ENCODE measurements around the gene NEUROG3. TPM values are rescaled to one million over a fixed set of nuclear protein-coding genes. Genes with fewer than 3 reads are reported as not detected.

NEUROG3 gene, protein sequence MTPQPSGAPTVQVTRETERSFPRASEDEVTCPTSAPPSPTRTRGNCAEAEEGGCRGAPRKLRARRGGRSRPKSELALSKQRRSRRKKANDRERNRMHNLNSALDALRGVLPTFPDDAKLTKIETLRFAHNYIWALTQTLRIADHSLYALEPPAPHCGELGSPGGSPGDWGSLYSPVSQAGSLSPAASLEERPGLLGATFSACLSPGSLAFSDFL
- not detected for polyA plus RNA-seq (2013)

DNA sequence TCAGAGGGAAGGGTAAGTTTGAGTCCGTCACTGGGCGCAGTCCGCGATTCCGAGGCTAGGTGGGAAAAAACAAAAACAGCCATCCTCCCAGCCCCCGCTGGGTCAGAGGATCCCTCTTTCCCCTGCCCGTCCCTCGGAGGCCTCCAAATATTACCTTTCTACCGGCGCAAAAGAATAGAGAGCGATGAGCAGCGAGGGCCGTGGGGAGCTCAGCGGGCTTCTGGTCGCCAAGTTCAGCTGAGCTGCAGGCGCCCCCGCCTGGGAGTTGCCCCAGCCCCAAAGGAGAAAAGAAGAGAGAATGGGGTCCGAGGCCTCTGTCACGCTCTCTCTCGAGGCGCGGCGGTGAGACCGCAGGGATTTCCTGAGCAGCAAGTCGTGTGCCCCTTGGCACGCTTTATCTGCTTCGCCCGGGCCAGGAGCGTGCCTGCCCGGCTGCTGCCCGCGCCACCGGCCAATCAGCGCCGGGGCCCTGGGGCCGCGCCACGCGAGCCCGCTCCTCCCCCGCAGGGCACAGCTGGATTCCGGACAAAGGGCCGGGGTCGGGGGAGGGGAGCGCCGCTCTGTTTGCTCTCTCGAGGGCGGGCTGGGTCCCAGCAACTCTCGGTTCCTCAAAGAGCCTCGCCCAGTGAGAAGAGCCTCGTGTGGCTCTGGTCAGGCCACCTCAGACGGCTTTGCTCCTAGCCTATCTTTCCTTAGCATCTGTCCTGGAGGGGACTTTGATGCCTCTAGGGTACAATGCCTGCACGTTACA, at the start of gene NEUROG3:
Gene NEUROG3, minus strand, starts transcription at position 367 of the 751 bp plus-strand sequence. CDS start 379 bp downstream, outside the sequence.
- CTCF ChIA-PET = no interaction called here
- H3K27ac ChIP-seq (ENCODE audit: insufficient read depth in 1 of 2, low read depth in 1 of 2, low read length in 2 of 2, poor library complexity in 1 of 2, severe bottlenecking in 2 of 2) = no peak within 1 kb of the TSS
- H3K4me1 ChIP-seq (ENCODE audit: control extremely low read depth in 1 of 4, control insufficient read depth in 4 of 4, insufficient read depth in 4 of 4, low read length in 3 of 4) = peaks cover 0 to 35% (median 26%) of the 10 kb centered on the region in 4 experiments
- POLR2A ChIA-PET = no interaction called here
- H3K4me3 ChIP-seq (ENCODE audit: control insufficient read depth in 1 of 7, extremely low read depth in 1 of 7, insufficient read depth in 4 of 7, low read depth in 2 of 7, low read length in 6 of 7) = peak within 1 kb of the TSS in 6 of 7 experiments; percentile 23 to 72 (median 48)
- DNase-seq = peak; percentile 29 to 59 (median 54)
- 1% methylated on average over 45 of the region's 53 CpGs for WGBS (ENCODE audit: insufficient coverage)
- H3K9me3 ChIP-seq (ENCODE audit: control extremely low read depth in 1 of 5, control insufficient read depth in 4 of 5, insufficient read depth in 2 of 5, low read depth in 1 of 5, low read length in 4 of 5) = peaks cover 0 to 2% (median 0%) of the 10 kb centered on the region in 5 experiments
- peaks cover 8 to 100% (median 70%) of the 10 kb centered on the region in 5 experiments for H3K27me3 ChIP-seq (replicated peaks in 2 of 5; ENCODE audit: control insufficient read depth in 4 of 5, insufficient read depth in 5 of 5, low read length in 4 of 5)
- no peaks in the 10 kb centered on the region for H3K36me3 ChIP-seq (ENCODE audit: control insufficient read depth in 4 of 4, insufficient read depth in 4 of 4, low read length in 3 of 4)

DNA sequence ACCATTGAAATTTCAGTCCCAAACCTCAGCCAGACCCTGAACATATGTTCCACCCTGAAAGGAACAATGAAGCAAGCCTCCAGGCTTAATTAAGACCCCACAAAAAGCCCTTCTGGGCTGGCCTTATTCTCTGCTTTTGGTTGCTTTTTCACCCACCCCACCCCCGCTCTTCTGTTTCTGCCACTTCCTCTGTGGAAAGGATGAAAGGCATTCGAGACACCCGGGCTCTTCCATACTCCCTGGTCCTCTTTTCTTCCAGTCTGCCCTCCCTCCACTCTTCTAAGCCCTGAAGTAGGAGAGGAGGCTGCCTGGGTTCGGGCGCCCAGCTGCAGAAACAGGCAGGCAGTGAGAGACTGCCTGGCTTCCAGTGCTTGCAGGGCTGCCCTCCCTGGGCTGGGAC, 47.4 kb upstream of the NEUROG3 start:
- CTCF ChIA-PET = interaction anchor here (1.4 to 2.3 kb wide), 2 partner anchors 9 to 18 kb away, joined by 3 to 5 read pairs; partner anchors contain the start of gene FAM241B
- H3K4me3 ChIP-seq (ENCODE audit: control insufficient read depth in 1 of 7, extremely low read depth in 1 of 7, insufficient read depth in 4 of 7, low read depth in 2 of 7, low read length in 6 of 7) = no peak overlapping the region
- no peaks in the 10 kb centered on the region for H3K4me1 ChIP-seq (ENCODE audit: control extremely low read depth in 1 of 4, control insufficient read depth in 4 of 4, insufficient read depth in 4 of 4, low read length in 3 of 4)
- 68% methylated on average over 4 of the region's 5 CpGs for WGBS (ENCODE audit: insufficient coverage)
- H3K27me3 ChIP-seq (replicated peaks in 2 of 5; ENCODE audit: control insufficient read depth in 4 of 5, insufficient read depth in 5 of 5, low read length in 4 of 5) = no peaks in the 10 kb centered on the region
- no peaks in the 10 kb centered on the region for H3K36me3 ChIP-seq (ENCODE audit: control insufficient read depth in 4 of 4, insufficient read depth in 4 of 4, low read length in 3 of 4)
- POLR2A ChIA-PET = no interaction called here
- no peak for DNase-seq
- H3K27ac ChIP-seq (ENCODE audit: insufficient read depth in 1 of 2, low read depth in 1 of 2, low read length in 2 of 2, poor library complexity in 1 of 2, severe bottlenecking in 2 of 2) = no peak overlapping the region
- H3K9me3 ChIP-seq (ENCODE audit: control extremely low read depth in 1 of 5, control insufficient read depth in 4 of 5, insufficient read depth in 2 of 5, low read depth in 1 of 5, low read length in 4 of 5) = peaks cover 0 to 28% (median 5%) of the 10 kb centered on the region in 5 experiments

DNA sequence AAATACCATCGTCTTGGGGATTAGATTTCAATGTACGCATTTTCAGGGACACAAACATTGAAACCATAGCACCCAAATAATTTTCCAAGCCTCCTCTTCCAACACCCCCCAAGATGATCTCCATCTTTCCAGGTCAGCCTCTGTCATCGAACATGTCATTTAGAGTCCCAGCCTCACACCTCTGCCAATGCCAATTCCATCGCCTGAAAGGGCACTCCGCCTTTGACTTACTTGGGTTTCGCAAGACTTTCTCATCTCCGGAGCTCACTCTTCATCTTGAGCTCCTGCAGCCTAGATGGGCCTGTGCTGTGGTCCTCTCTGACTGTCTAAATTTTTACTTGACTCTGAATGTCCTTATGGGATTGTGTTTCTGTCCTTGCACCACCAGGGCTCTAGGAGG, 46.4 kb upstream of the NEUROG3 start:
- CTCF ChIA-PET = interaction anchor here (0.9 to 2.3 kb wide), 3 partner anchors 10 to 94 kb away, joined by 3 to 5 read pairs (median 3); partner anchors contain the start of gene FAM241B
- H3K9me3 ChIP-seq (ENCODE audit: control extremely low read depth in 1 of 5, control insufficient read depth in 4 of 5, insufficient read depth in 2 of 5, low read depth in 1 of 5, low read length in 4 of 5) = peaks cover 1 to 24% (median 4%) of the 10 kb centered on the region in 5 experiments
- DNase-seq = no peak

DNA sequence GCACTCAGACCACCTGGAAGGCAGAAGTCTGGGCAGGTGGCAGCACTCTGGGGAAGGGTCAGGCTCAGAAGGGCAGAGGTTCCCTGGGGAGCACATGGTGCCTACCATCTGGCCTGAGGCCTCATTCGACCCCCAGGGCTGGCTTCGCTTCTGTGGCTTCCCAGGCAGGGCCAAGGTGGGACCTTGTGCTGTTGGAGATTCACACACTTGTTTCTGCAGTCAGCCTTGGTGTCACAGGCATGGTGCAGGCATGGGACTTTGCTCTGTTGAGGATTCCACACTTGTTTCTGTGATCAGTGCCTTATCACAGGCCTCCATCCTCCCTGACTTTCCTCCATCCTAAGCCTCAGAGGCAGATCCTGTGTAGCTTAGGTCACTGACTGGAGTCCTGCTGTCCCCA, 45.5 kb upstream of the NEUROG3 start:
- CTCF ChIA-PET = interaction anchor here (0.9 kb wide), 2 partner anchors 35 to 93 kb away, joined by 3 read pairs; no protein-coding TSS in a partner anchor
- Histone ChIP-seq H3K9me3 (ENCODE audit: control extremely low read depth in 1 of 5, control insufficient read depth in 4 of 5, insufficient read depth in 2 of 5, low read depth in 1 of 5, low read length in 4 of 5) (peaks cover 1 to 21% (median 4%) of the 10 kb centered on the region in 5 experiments), H3K27me3 (replicated peaks in 2 of 5; ENCODE audit: control insufficient read depth in 4 of 5, insufficient read depth in 5 of 5, low read length in 4 of 5) (no peaks in the 10 kb centered on the region), H3K36me3 (ENCODE audit: control insufficient read depth in 4 of 4, insufficient read depth in 4 of 4, low read length in 3 of 4) (no peaks in the 10 kb centered on the region), H3K4me1 (ENCODE audit: control extremely low read depth in 1 of 4, control insufficient read depth in 4 of 4, insufficient read depth in 4 of 4, low read length in 3 of 4) (no peaks in the 10 kb centered on the region), H3K27ac (ENCODE audit: insufficient read depth in 1 of 2, low read depth in 1 of 2, low read length in 2 of 2, poor library complexity in 1 of 2, severe bottlenecking in 2 of 2) (no peak overlapping the region), H3K4me3 (ENCODE audit: control insufficient read depth in 1 of 7, extremely low read depth in 1 of 7, insufficient read depth in 4 of 7, low read depth in 2 of 7, low read length in 6 of 7) (no peak overlapping the region)
- WGBS (ENCODE audit: insufficient coverage) = 100% methylated on average over 2 of the region's 2 CpGs
- POLR2A ChIA-PET = no interaction called here
- DNase-seq = no peak

More for the DNA sequence above, 46.4 kb upstream of the NEUROG3 start:
- Histone ChIP-seq H3K27me3 (replicated peaks in 2 of 5; ENCODE audit: control insufficient read depth in 4 of 5, insufficient read depth in 5 of 5, low read length in 4 of 5) (no peaks in the 10 kb centered on the region), H3K4me1 (ENCODE audit: control extremely low read depth in 1 of 4, control insufficient read depth in 4 of 4, insufficient read depth in 4 of 4, low read length in 3 of 4) (no peaks in the 10 kb centered on the region), H3K36me3 (ENCODE audit: control insufficient read depth in 4 of 4, insufficient read depth in 4 of 4, low read length in 3 of 4) (no peaks in the 10 kb centered on the region), H3K4me3 (ENCODE audit: control insufficient read depth in 1 of 7, extremely low read depth in 1 of 7, insufficient read depth in 4 of 7, low read depth in 2 of 7, low read length in 6 of 7) (no peak overlapping the region), H3K27ac (ENCODE audit: insufficient read depth in 1 of 2, low read depth in 1 of 2, low read length in 2 of 2, poor library complexity in 1 of 2, severe bottlenecking in 2 of 2) (no peak overlapping the region)
- 84% methylated on average over 7 of the region's 7 CpGs for WGBS (ENCODE audit: insufficient coverage)
- POLR2A ChIA-PET = no interaction called here

DNA sequence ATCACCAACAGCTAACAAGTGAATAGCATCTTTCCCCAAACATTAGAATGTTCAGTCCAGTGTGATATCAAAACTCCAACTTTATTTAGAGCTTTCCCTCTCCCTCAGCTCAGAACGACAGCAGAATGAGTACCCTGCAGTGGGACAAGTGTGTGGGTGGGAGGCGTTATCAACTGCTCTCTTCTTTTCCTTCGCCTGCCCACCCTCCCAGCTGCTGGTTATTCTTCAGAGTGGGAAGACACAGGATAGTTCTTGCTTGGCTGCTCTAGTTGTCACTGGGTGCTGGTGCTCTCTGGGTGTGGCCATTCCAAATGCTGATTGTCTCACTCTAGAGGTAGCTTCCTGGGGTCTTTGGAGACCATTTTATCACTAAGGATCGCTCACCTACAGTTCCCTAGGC, 43.1 kb upstream of the NEUROG3 start:
- Histone ChIP-seq H3K36me3 (ENCODE audit: control insufficient read depth in 4 of 4, insufficient read depth in 4 of 4, low read length in 3 of 4) (no peaks in the 10 kb centered on the region), H3K4me3 (ENCODE audit: control insufficient read depth in 1 of 7, extremely low read depth in 1 of 7, insufficient read depth in 4 of 7, low read depth in 2 of 7, low read length in 6 of 7) (no peak overlapping the region), H3K27me3 (replicated peaks in 2 of 5; ENCODE audit: control insufficient read depth in 4 of 5, insufficient read depth in 5 of 5, low read length in 4 of 5) (peaks cover 0 to 2% (median 0%) of the 10 kb centered on the region in 5 experiments), H3K27ac (ENCODE audit: insufficient read depth in 1 of 2, low read depth in 1 of 2, low read length in 2 of 2, poor library complexity in 1 of 2, severe bottlenecking in 2 of 2) (no peak overlapping the region), H3K9me3 (ENCODE audit: control extremely low read depth in 1 of 5, control insufficient read depth in 4 of 5, insufficient read depth in 2 of 5, low read depth in 1 of 5, low read length in 4 of 5) (peaks cover 0 to 9% (median 0%) of the 10 kb centered on the region in 5 experiments), H3K4me1 (ENCODE audit: control extremely low read depth in 1 of 4, control insufficient read depth in 4 of 4, insufficient read depth in 4 of 4, low read length in 3 of 4) (no peaks in the 10 kb centered on the region)
- ChIA-PET CTCF (interaction anchor here (1.2 to 1.6 kb wide), 2 partner anchors 13 to 77 kb away, joined by 3 to 6 read pairs; no protein-coding TSS in a partner anchor), POLR2A (no interaction called here)
- WGBS (ENCODE audit: insufficient coverage) = 100% methylated on average over 2 of the region's 4 CpGs
- DNase-seq = no peak

DNA sequence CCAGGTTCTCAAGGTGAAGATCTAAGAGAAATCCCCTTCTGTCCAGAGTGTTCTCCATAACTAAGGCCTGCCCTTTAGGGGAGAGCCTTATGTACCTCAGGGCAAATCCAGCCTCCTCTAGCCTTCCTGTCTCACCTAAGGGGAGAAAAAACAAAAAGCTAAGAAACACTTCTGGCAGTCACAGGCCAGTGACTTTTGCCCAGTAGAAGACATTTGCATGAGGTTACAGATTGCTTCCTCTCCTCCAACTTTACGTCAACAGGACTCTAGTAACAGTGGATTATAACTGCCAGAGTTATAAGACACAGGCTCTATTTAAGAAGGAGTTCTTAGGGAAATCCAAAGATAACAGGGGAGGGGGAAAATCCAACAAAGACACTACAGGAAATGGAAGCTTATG, 40.9 kb upstream of the NEUROG3 start:
- no CpG with 5 or more reads among the region's 1 CpG for WGBS (ENCODE audit: insufficient coverage)
- Histone ChIP-seq H3K27me3 (replicated peaks in 2 of 5; ENCODE audit: control insufficient read depth in 4 of 5, insufficient read depth in 5 of 5, low read length in 4 of 5) (peaks cover 0 to 2% (median 0%) of the 10 kb centered on the region in 5 experiments), H3K4me3 (ENCODE audit: control insufficient read depth in 1 of 7, extremely low read depth in 1 of 7, insufficient read depth in 4 of 7, low read depth in 2 of 7, low read length in 6 of 7) (no peak overlapping the region), H3K9me3 (ENCODE audit: control extremely low read depth in 1 of 5, control insufficient read depth in 4 of 5, insufficient read depth in 2 of 5, low read depth in 1 of 5, low read length in 4 of 5) (peaks cover 0 to 19% (median 5%) of the 10 kb centered on the region in 5 experiments), H3K27ac (ENCODE audit: insufficient read depth in 1 of 2, low read depth in 1 of 2, low read length in 2 of 2, poor library complexity in 1 of 2, severe bottlenecking in 2 of 2) (no peak overlapping the region), H3K36me3 (ENCODE audit: control insufficient read depth in 4 of 4, insufficient read depth in 4 of 4, low read length in 3 of 4) (no peaks in the 10 kb centered on the region), H3K4me1 (ENCODE audit: control extremely low read depth in 1 of 4, control insufficient read depth in 4 of 4, insufficient read depth in 4 of 4, low read length in 3 of 4) (no peaks in the 10 kb centered on the region)
- DNase-seq = no peak
- ChIA-PET CTCF (interaction anchor here (1.2 to 1.4 kb wide), 2 partner anchors 17 to 75 kb away, joined by 3 read pairs; no protein-coding TSS in a partner anchor), POLR2A (no interaction called here)

DNA sequence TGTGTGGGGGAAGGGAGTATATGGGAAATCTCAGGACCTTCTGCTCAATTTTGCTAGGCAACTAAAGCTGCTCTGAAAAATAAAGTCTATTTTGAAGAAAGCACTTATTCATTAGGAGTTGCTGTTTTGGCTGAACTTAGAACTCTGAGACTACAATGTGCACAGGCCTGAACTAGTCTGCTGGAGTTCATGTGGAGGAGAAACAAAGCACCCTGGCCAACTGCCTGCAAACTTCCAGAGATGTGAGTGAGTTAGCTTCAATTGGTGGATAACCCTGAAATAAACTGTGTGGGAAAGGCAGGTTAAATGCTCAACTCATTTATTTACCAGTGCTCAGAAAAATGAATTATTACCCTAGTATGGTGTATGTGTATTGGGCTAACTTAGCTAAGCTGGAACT, 39.5 kb upstream of the NEUROG3 start:
- CTCF ChIA-PET = interaction anchor here (1.2 to 1.4 kb wide), 4 partner anchors 15 to 95 kb away, joined by 3 read pairs; no protein-coding TSS in a partner anchor
- DNase-seq = no peak
- POLR2A ChIA-PET = no interaction called here

More for the DNA sequence above, 39.5 kb upstream of the NEUROG3 start:
- H3K4me3 ChIP-seq (ENCODE audit: control insufficient read depth in 1 of 7, extremely low read depth in 1 of 7, insufficient read depth in 4 of 7, low read depth in 2 of 7, low read length in 6 of 7) = no peak overlapping the region
- H3K27ac ChIP-seq (ENCODE audit: insufficient read depth in 1 of 2, low read depth in 1 of 2, low read length in 2 of 2, poor library complexity in 1 of 2, severe bottlenecking in 2 of 2) = no peak overlapping the region
- H3K27me3 ChIP-seq (replicated peaks in 2 of 5; ENCODE audit: control insufficient read depth in 4 of 5, insufficient read depth in 5 of 5, low read length in 4 of 5) = peaks cover 0 to 2% (median 0%) of the 10 kb centered on the region in 5 experiments
- no peaks in the 10 kb centered on the region for H3K36me3 ChIP-seq (ENCODE audit: control insufficient read depth in 4 of 4, insufficient read depth in 4 of 4, low read length in 3 of 4)
- no peaks in the 10 kb centered on the region for H3K4me1 ChIP-seq (ENCODE audit: control extremely low read depth in 1 of 4, control insufficient read depth in 4 of 4, insufficient read depth in 4 of 4, low read length in 3 of 4)
- H3K9me3 ChIP-seq (ENCODE audit: control extremely low read depth in 1 of 5, control insufficient read depth in 4 of 5, insufficient read depth in 2 of 5, low read depth in 1 of 5, low read length in 4 of 5) = peaks cover 0 to 26% (median 5%) of the 10 kb centered on the region in 5 experiments

Measured in common myeloid progenitor, CD34-positive (primary cell).